Stimulated activated CD8-positive, alpha-beta memory T cell treated with anti-CD3 and anti-CD28 coated beads, Interleukin-12 subunit alpha, Interleukin-12 subunit beta, amount 100 ng/mL, for 1 hour (primary cell): Measurements from ENCODE around the gene ADAMTS13.
"Not testable (repeated sequence)": the region's sequence is repeated elsewhere in the genome, so short reads cannot be mapped to it uniquely, and the experiment has no call there.

ENCODE experiments used
- DNase-seq: peaks from one replicate; pipeline ENCODE4 v3.0.0-alpha.2; 2020; ENCODE audit warnings: low read depth

ADAMTS13 gene

GRCh38 chr9:133421615-133422542 is at the start of gene ADAMTS13:
Gene ADAMTS13, plus strand, starts transcription at chr9:133422367. Its CDS starts 77 bp downstream, at chr9:133422444.
- DNase-seq, result no peak

GRCh38 chr9:133374612-133375115 is 47.5 kb upstream of the ADAMTS13 start:
- no peak for DNase-seq

GRCh38 chr9:133375116-133375723 is 46.9 kb upstream of the ADAMTS13 start:
- no peak for DNase-seq

GRCh38 chr9:133375724-133376654 is 46.2 kb upstream of the ADAMTS13 start, which contains the start of the genes STKLD1 and SURF4:
Gene STKLD1, plus strand, starts transcription at chr9:133376366. Its CDS starts 108 bp downstream, at chr9:133376474.
Gene SURF4, minus strand, starts transcription at chr9:133376060. Its CDS starts 91 bp downstream, at chr9:133375969.
- DNase-seq, result peak; percentile 86

- DNase-seq, result not testable (repeated sequence)
These were observed 44.9 kb upstream of the ADAMTS13 start for GRCh38 chr9:133377280-133377679.

GRCh38 chr9:133377721-133378216 is 44.4 kb upstream of the ADAMTS13 start:
- DNase-seq, result no peak

GRCh38 chr9:133378408-133378962 is 43.7 kb upstream of the ADAMTS13 start:
- DNase-seq, result no peak

- no peak for DNase-seq
These were observed 42.7 kb upstream of the ADAMTS13 start for GRCh38 chr9:133379153-133380086.

- DNase-seq, result no peak
These were observed 41.4 kb upstream of the ADAMTS13 start for GRCh38 chr9:133380734-133381133.

GRCh38 chr9:133382507-133383141 is 39.5 kb upstream of the ADAMTS13 start:
- DNase-seq, result no peak

GRCh38 chr9:133383438-133383837 is 38.7 kb upstream of the ADAMTS13 start:
- no peak for DNase-seq

- DNase-seq, result no peak
These were observed 37.3 kb upstream of the ADAMTS13 start for GRCh38 chr9:133384736-133385321.

- no peak for DNase-seq
These were observed 36.7 kb upstream of the ADAMTS13 start for GRCh38 chr9:133385452-133385851.

GRCh38 chr9:133386338-133386737 is 35.8 kb upstream of the ADAMTS13 start:
- DNase-seq, result no peak

GRCh38 chr9:133387680-133388079 is 34.5 kb upstream of the ADAMTS13 start:
- no peak for DNase-seq

- DNase-seq, result no peak
These were observed 33.1 kb upstream of the ADAMTS13 start for GRCh38 chr9:133389025-133389557.

GRCh38 chr9:133389562-133389961 is 32.6 kb upstream of the ADAMTS13 start:
- DNase-seq, result no peak

- no peak for DNase-seq
These were observed 31.5 kb upstream of the ADAMTS13 start for GRCh38 chr9:133390713-133391112.

GRCh38 chr9:133391449-133391848 is 30.7 kb upstream of the ADAMTS13 start:
- not testable (repeated sequence) for DNase-seq
